IMR-90 (cell line): ENCODE results near the gene GPR141. TPM values are rescaled to one million over a fixed set of nuclear protein-coding genes. Genes with fewer than 3 reads are reported as not detected.

ENCODE experiments used
- ATAC-seq: fragments of 200-7000 bp; cut with Tn5 transposase; 2 replicates; pipeline ENCODE4 v1.9.1; 2020; ENCODE audit warnings: low read depth, mild to moderate bottlenecking, moderate library complexity
- BruUV-seq: library from RNA; stranded (reverse); fragments of 400-500 nt; replicated peaks from 2 replicates; lab custom pipeline; 2021; lab: Mats Ljungman, UMichigan
- CTCF ChIA-PET: fragments of 300-600 bp; formaldehyde crosslinking; extraction: SDS; loops from one replicate; lab custom pipeline; 2021; ENCODE audit warnings: antibody characterized with exemption; lab: Yijun Ruan, JAX
- POLR2A ChIA-PET: fragments of 300-600 bp; sonication (Branson Sonifier 250); formaldehyde crosslinking; loops from one replicate; lab custom pipeline; 2022; ENCODE audit warnings: antibody characterized with exemption; ENCODE audit not compliant: unreplicated experiment; lab: Charles Lee
- DNase-seq: peaks from one replicate; pipeline ENCODE4 v3.0.0; 2013
- H2AFZ ChIP-seq: replicated peaks from 2 replicates; pipeline ENCODE3; 2013; ENCODE audit warnings: low read length, mild to moderate bottlenecking; ENCODE audit not compliant: poor library complexity
- H2AK5ac ChIP-seq: 2 replicates; pipeline ENCODE4 v1.6.1; 2013; ENCODE audit warnings: low read depth, low read length, inconsistent platforms
- H2AK9ac ChIP-seq: replicated peaks from 2 replicates; pipeline ENCODE3; 2013; ENCODE audit warnings: mild to moderate bottlenecking, low read depth, low read length, moderate library complexity; ENCODE audit not compliant: poor library complexity
- H2BK120ac ChIP-seq: 2 replicates; pipeline ENCODE4 v1.6.1; 2013; ENCODE audit warnings: low read depth, low read length, inconsistent platforms
- H2BK15ac ChIP-seq: 3 replicates; pipeline ENCODE4 v1.6.1; 2013; ENCODE audit warnings: low read depth, low read length, inconsistent platforms
- H2BK20ac ChIP-seq: 2 replicates; pipeline ENCODE4 v1.6.1; 2013; ENCODE audit warnings: low read depth, mild to moderate bottlenecking, inconsistent platforms, low read length, moderate library complexity
- H2BK5ac ChIP-seq: 2 replicates; pipeline ENCODE4 v1.6.1; 2013; ENCODE audit warnings: mild to moderate bottlenecking, low read depth, low read length, inconsistent platforms; ENCODE audit not compliant: poor library complexity, severe bottlenecking
- H3K14ac ChIP-seq: replicated peaks from 2 replicates; pipeline ENCODE4 v1.6.1; 2013; ENCODE audit warnings: low read depth, low read length, inconsistent platforms
- H3K18ac ChIP-seq: 2 replicates; pipeline ENCODE4 v1.6.1; 2013; ENCODE audit warnings: low read depth, low read length, control low read depth
- H3K23ac ChIP-seq: 2 replicates; pipeline ENCODE4 v1.6.1; 2013; ENCODE audit warnings: low read depth, low read length, inconsistent platforms
- H3K27ac ChIP-seq: 2 replicates; pipeline ENCODE4 v1.5.1; 2013; ENCODE audit warnings: mild to moderate bottlenecking, control low read depth, low read length; ENCODE audit not compliant: insufficient read depth
- H3K27me3 ChIP-seq: 2 replicates; pipeline ENCODE4 v1.6.1; 2013; ENCODE audit warnings: low read length; ENCODE audit not compliant: control insufficient read depth, insufficient read depth
- H3K36me3 ChIP-seq: 2 replicates; pipeline ENCODE4 v1.6.1; 2013; ENCODE audit warnings: low read length, mixed read lengths; ENCODE audit not compliant: control insufficient read depth, insufficient read depth
- H3K4ac ChIP-seq: 2 replicates; pipeline ENCODE4 v1.6.1; 2013; ENCODE audit warnings: low read depth, low read length, inconsistent platforms
- H3K4me1 ChIP-seq: 2 replicates; pipeline ENCODE4 v1.6.1; 2013; ENCODE audit warnings: low read length, mixed read lengths; ENCODE audit not compliant: control insufficient read depth, insufficient read depth
- H3K4me2 ChIP-seq: 2 replicates; pipeline ENCODE4 v1.6.1; 2013; ENCODE audit warnings: low read depth, mild to moderate bottlenecking, control low read depth, low read length, moderate library complexity
- H3K4me3 ChIP-seq: 2 replicates; pipeline ENCODE4 v1.5.1; 2013; ENCODE audit warnings: low read depth, mild to moderate bottlenecking, control low read depth, low read length, moderate library complexity; ENCODE audit not compliant: insufficient read depth
- H3K56ac ChIP-seq: 2 replicates; pipeline ENCODE4 v1.6.1; 2013; ENCODE audit warnings: low read length, inconsistent platforms; ENCODE audit not compliant: insufficient read depth; ENCODE audit errors: extremely low read depth
- H3K79me1 ChIP-seq, 2 experiments: 2 replicates each; pipeline ENCODE4 v1.6.1; 2013; ENCODE audit warnings: low read length in 2 of 2, inconsistent platforms in 1 of 2, low read depth in 1 of 2
- H3K9ac ChIP-seq: 2 replicates; pipeline ENCODE4 v1.6.1; 2013; ENCODE audit warnings: low read depth, low read length, control low read depth
- H3K9me1 ChIP-seq: 2 replicates; pipeline ENCODE4 v1.6.1; 2013; ENCODE audit warnings: low read length, inconsistent platforms; ENCODE audit not compliant: insufficient read depth
- H3K9me3 ChIP-seq: 2 replicates; pipeline ENCODE4 v1.6.1; 2013; ENCODE audit warnings: low read length; ENCODE audit not compliant: control insufficient read depth, insufficient read depth
- H4K20me1 ChIP-seq: 2 replicates; pipeline ENCODE4 v1.6.1; 2013; ENCODE audit warnings: low read length, inconsistent platforms; ENCODE audit not compliant: insufficient read depth
- H4K5ac ChIP-seq: 2 replicates; pipeline ENCODE4 v1.6.1; 2013; ENCODE audit warnings: mild to moderate bottlenecking, low read depth, low read length, control low read depth
- H4K8ac ChIP-seq, 2 experiments: 2 replicates each; pipeline ENCODE4 v1.6.1; 2013; ENCODE audit warnings: low read depth in 2 of 2, low read length in 2 of 2, control low read depth in 1 of 2, inconsistent platforms in 1 of 2
- H4K91ac ChIP-seq: 2 replicates; pipeline ENCODE4 v1.6.1; 2013; ENCODE audit warnings: low read depth, low read length, inconsistent platforms; ENCODE audit not compliant: insufficient read depth
- BHLHE40 ChIP-seq: fragments of 150-350 bp; IDR thresholded peaks from 2 replicates; pipeline ENCODE4 v1.6.1; 2016; ENCODE audit warnings: mild to moderate bottlenecking, low read depth, low read length
- MAFK ChIP-seq: IDR thresholded peaks from 2 replicates; pipeline ENCODE4 v1.6.1; 2012; ENCODE audit warnings: low read depth, low read length, improper control_type of control experiment
- MAZ ChIP-seq: IDR thresholded peaks from 2 replicates; pipeline ENCODE4 v1.6.1; 2012; ENCODE audit warnings: low read depth, mild to moderate bottlenecking, low read length, improper control_type of control experiment, moderate library complexity, borderline replicate concordance
- MXI1 ChIP-seq: IDR thresholded peaks from 2 replicates; pipeline ENCODE4 v1.6.1; 2012; ENCODE audit warnings: low read depth, mild to moderate bottlenecking, low read length, moderate library complexity, borderline replicate concordance
- NFE2L2 ChIP-seq: fragments of 150-350 bp; IDR thresholded peaks from 2 replicates; pipeline ENCODE4 v1.6.1; 2016; ENCODE audit warnings: low read depth, mild to moderate bottlenecking, low read length
- POLR2A ChIP-seq: IDR thresholded peaks from 2 replicates; pipeline ENCODE4 v1.6.1; 2012; ENCODE audit warnings: mild to moderate bottlenecking, low read depth, low read length
- RAD21 ChIP-seq: IDR thresholded peaks from 2 replicates; pipeline ENCODE4 v1.6.1; 2012; ENCODE audit warnings: low read length, improper control_type of control experiment
- RCOR1 ChIP-seq: IDR thresholded peaks from 2 replicates; pipeline ENCODE4 v1.6.1; 2012; ENCODE audit warnings: mild to moderate bottlenecking, low read length, improper control_type of control experiment; ENCODE audit not compliant: insufficient replicate concordance
- RFX5 ChIP-seq: IDR thresholded peaks from 2 replicates; pipeline ENCODE4 v1.8.0; 2012; ENCODE audit warnings: low read depth, mild to moderate bottlenecking, low read length, moderate library complexity
- SMC3 ChIP-seq: fragments of 150-350 bp; IDR thresholded peaks from 2 replicates; pipeline ENCODE4 v1.6.1; 2016; ENCODE audit warnings: low read depth, mild to moderate bottlenecking, antibody characterized with exemption, low read length, moderate library complexity
- WGBS, 2 experiments: methylation state at CpG; one replicate each; pipeline versions ENCODE4 v1.1.5 to v1.1.7; 2013; ENCODE audit warnings: missing lambda C conversion rate in 2 of 2; ENCODE audit not compliant: insufficient read length in 1 of 2; ENCODE audit errors: extremely low coverage in 2 of 2; 5-methylcytosine and 5-hydroxymethylcytosine counted together
- dilution Hi-C: fragments of 300-500 bp; cut with HindIII; formaldehyde crosslinking; loops from one replicate; pipeline ENCODE4 v1.14.3; 2018; ENCODE audit warnings: low sequenced_read_pairs; ENCODE audit not compliant: unreplicated experiment
- in situ Hi-C: fragments of 300-500 bp; cut with MboI; formaldehyde crosslinking; loops from 3 replicates; pipeline ENCODE4 v1.14.3; 2019; ENCODE audit warnings: low sequenced_read_pairs, inconsistent platforms, mixed read lengths
- intact Hi-C: fragments of 100-400 bp; cut with micrococcal nuclease; formaldehyde crosslinking; loops from 2 replicates; pipeline ENCODE4 v1.10.0; 2022
- polyA plus RNA-seq, 3 experiments: library from polyadenylated mRNA; depleted of rRNA; stranded (reverse); fragments of >200 nt; gene quantifications; 2 replicates each; pipeline ENCODE4 v1.2.3, GENCODE V29; 2012; ENCODE audit warnings: low replicate concordance in 1 of 3
- total RNA-seq: library from RNA; depleted of rRNA; stranded (reverse); fragments of >200 nt; gene quantifications from 2 replicates; pipeline ENCODE4 v1.2.3, GENCODE V29; 2012
- TF ChIP-seq, protein P1 (sequence below): fragments of 150-350 bp; IDR thresholded peaks from 2 replicates; pipeline ENCODE4 v1.6.1; 2017; ENCODE audit warnings: mild to moderate bottlenecking, antibody characterized with exemption, low read length, low read depth
- TF ChIP-seq, protein P2 (sequence below): fragments of 150-350 bp; IDR thresholded peaks from 2 replicates; pipeline ENCODE4 v1.6.1; 2016; ENCODE audit warnings: low read depth, mild to moderate bottlenecking, low read length, moderate library complexity, borderline replicate concordance
- TF ChIP-seq, protein P3 (sequence below): conservative IDR thresholded peaks from 2 replicates; pipeline ENCODE4 v1.5.1; 2012; ENCODE audit warnings: mild to moderate bottlenecking, low read depth, low read length, improper control_type of control experiment

GPR141 gene
- total and polyA plus RNA-seq, 2 of the 4 experiments (the other 2 are of a cell fraction) = not detected

DNA sequence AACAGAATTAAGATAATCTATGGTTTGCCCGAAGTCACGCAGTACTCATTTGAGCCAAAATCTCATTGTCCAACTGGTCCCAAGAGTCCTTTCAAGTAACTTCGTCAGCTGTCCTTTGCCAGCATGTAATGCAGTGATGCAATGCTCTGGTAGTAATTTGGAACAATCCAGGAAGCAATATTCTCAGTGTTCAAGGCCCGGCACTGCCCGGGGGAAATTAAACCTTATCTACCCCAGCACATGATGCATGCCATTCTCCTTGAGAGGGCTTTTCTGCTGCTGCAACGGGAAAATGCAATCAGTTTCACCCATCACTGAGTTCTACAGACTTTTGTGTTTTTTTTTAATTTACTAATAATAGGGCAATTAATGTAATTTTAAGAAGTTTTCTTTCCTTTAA lies 87.3 kb downstream of the GPR141 start:
- no peak overlapping the region for H4K8ac ChIP-seq
- no peak overlapping the region for H2BK120ac ChIP-seq
- CTCF ChIA-PET = no interaction called here
- in situ Hi-C loops = no loop called here
- no peaks in the 10 kb centered on the region for H3K9me1 ChIP-seq
- H3K14ac ChIP-seq = no peak overlapping the region
- no peaks in the 10 kb centered on the region for H3K27me3 ChIP-seq
- H3K9me3 ChIP-seq = peaks cover 12% of the 10 kb centered on the region
- H3K18ac ChIP-seq = no peak overlapping the region
- no peak overlapping the region for H3K56ac ChIP-seq
- no peak overlapping the region for H3K27ac ChIP-seq
- no peak overlapping the region for H3K9ac ChIP-seq
- no peaks in the 10 kb centered on the region for H3K4me1 ChIP-seq
- no peak overlapping the region for H4K5ac ChIP-seq
- H3K23ac ChIP-seq = no peak overlapping the region
- H2BK15ac ChIP-seq = no peak overlapping the region
- no peaks in the 10 kb centered on the region for H3K36me3 ChIP-seq
- H2AK5ac ChIP-seq = no peak overlapping the region
- no peak for TF ChIP-seq MXI1
- TF ChIP-seq NFE2L2 = no peak
- TF ChIP-seq, protein P1, sequence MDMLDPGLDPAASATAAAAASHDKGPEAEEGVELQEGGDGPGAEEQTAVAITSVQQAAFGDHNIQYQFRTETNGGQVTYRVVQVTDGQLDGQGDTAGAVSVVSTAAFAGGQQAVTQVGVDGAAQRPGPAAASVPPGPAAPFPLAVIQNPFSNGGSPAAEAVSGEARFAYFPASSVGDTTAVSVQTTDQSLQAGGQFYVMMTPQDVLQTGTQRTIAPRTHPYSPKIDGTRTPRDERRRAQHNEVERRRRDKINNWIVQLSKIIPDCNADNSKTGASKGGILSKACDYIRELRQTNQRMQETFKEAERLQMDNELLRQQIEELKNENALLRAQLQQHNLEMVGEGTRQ = no peak
- TF ChIP-seq, protein P2, sequence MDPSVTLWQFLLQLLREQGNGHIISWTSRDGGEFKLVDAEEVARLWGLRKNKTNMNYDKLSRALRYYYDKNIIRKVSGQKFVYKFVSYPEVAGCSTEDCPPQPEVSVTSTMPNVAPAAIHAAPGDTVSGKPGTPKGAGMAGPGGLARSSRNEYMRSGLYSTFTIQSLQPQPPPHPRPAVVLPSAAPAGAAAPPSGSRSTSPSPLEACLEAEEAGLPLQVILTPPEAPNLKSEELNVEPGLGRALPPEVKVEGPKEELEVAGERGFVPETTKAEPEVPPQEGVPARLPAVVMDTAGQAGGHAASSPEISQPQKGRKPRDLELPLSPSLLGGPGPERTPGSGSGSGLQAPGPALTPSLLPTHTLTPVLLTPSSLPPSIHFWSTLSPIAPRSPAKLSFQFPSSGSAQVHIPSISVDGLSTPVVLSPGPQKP = no peak
- TF ChIP-seq MAZ = no peak
- TF ChIP-seq MAFK = no peak
- TF ChIP-seq, protein P3, sequence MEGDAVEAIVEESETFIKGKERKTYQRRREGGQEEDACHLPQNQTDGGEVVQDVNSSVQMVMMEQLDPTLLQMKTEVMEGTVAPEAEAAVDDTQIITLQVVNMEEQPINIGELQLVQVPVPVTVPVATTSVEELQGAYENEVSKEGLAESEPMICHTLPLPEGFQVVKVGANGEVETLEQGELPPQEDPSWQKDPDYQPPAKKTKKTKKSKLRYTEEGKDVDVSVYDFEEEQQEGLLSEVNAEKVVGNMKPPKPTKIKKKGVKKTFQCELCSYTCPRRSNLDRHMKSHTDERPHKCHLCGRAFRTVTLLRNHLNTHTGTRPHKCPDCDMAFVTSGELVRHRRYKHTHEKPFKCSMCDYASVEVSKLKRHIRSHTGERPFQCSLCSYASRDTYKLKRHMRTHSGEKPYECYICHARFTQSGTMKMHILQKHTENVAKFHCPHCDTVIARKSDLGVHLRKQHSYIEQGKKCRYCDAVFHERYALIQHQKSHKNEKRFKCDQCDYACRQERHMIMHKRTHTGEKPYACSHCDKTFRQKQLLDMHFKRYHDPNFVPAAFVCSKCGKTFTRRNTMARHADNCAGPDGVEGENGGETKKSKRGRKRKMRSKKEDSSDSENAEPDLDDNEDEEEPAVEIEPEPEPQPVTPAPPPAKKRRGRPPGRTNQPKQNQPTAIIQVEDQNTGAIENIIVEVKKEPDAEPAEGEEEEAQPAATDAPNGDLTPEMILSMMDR = no peak
- no peak for TF ChIP-seq SMC3
- TF ChIP-seq BHLHE40 = no peak
- no peak for TF ChIP-seq RCOR1
- no peak for TF ChIP-seq RAD21
- no peak for TF ChIP-seq POLR2A
- no peak for TF ChIP-seq RFX5
- H2AK9ac ChIP-seq = no peak overlapping the region
- no peak for DNase-seq
- H2AFZ ChIP-seq = no peak overlapping the region
- no CpG with 5 or more reads among the region's 6 CpGs for whole genome bisulfite sequencing, 2 experiments
- no peaks in the 10 kb centered on the region for H3K79me1 ChIP-seq
- no peak overlapping the region for H2BK5ac ChIP-seq
- no peak overlapping the region for H3K4me2 ChIP-seq
- H4K91ac ChIP-seq = no peak overlapping the region
- dilution Hi-C loops = no loop called here
- no peak for ATAC-seq
- H3K4ac ChIP-seq = no peak overlapping the region
- no peak overlapping the region for H3K4me3 ChIP-seq
- no peak overlapping the region for H2BK20ac ChIP-seq
- intact Hi-C loops = no loop called here
- H4K20me1 ChIP-seq = no peaks in the 10 kb centered on the region
- no TSS peak for BruUV-seq
- POLR2A ChIA-PET = no interaction called here
